Fibroblast of skin of abdomen (primary cell): ENCODE results near the gene C20orf204.

Experiments
- DNase-seq: peaks from one replicate; pipeline ENCODE4 v3.0.0-alpha.2; 2013

Gene C20orf204

GRCh38 chr20:64056889-64057627, 21.1 kb downstream of the C20orf204 start:
- no peak for DNase-seq

GRCh38 chr20:64057628-64058498, 21.9 kb downstream of the C20orf204 start:
- DNase-seq = peak; percentile 55

- DNase-seq = no peak
These were observed 22.6 kb downstream of the C20orf204 start for GRCh38 chr20:64058536-64058935.

GRCh38 chr20:64062276-64062595, 26.3 kb downstream of the C20orf204 start:
- DNase-seq = no peak

- DNase-seq = peak; percentile 95
These were observed 26.8 kb downstream of the C20orf204 start, which contains the start of gene TCEA2 for GRCh38 chr20:64062596-64063388. TSS of gene TCEA2 (plus strand) at chr20:64063198. CDS start at chr20:64063313, 115 bp downstream.

- DNase-seq = no peak
These were observed 27.6 kb downstream of the C20orf204 start for GRCh38 chr20:64063389-64064144.

GRCh38 chr20:64064145-64064698, 28.2 kb downstream of the C20orf204 start:
- peak; percentile 51 for DNase-seq

- DNase-seq = no peak
These were observed 29.3 kb downstream of the C20orf204 start for GRCh38 chr20:64065062-64065973.

- peak; percentile 51 for DNase-seq
These were observed 30.0 kb downstream of the C20orf204 start for GRCh38 chr20:64065974-64066343.

GRCh38 chr20:64067005-64067632, 31.1 kb downstream of the C20orf204 start:
- no peak for DNase-seq

- no peak for DNase-seq
These were observed 31.8 kb downstream of the C20orf204 start for GRCh38 chr20:64067733-64068307.

- DNase-seq = no peak
These were observed 32.6 kb downstream of the C20orf204 start for GRCh38 chr20:64068386-64069208.

GRCh38 chr20:64069209-64069613, 33.2 kb downstream of the C20orf204 start:
- no peak for DNase-seq

- peak; percentile 12 for DNase-seq
These were observed 33.7 kb downstream of the C20orf204 start for GRCh38 chr20:64069614-64070243.

- DNase-seq = no peak
These were observed 34.4 kb downstream of the C20orf204 start for GRCh38 chr20:64070244-64070993.

GRCh38 chr20:64071341-64072332, 35.7 kb downstream of the C20orf204 start:
- DNase-seq = no peak
